AG09319 (cell line): ENCODE measurements around the gene ARHGAP23.

Experiments
- DNase-seq: peaks from one replicate; pipeline ENCODE4 v3.0.0-alpha.2; 2010; ENCODE audit warnings: low read depth; ENCODE audit errors: extremely low read depth
- TF ChIP-seq, protein P1 (sequence below): IDR thresholded peaks from 2 replicates; pipeline ENCODE4 v1.5.1; 2011; ENCODE audit warnings: low read depth, mild to moderate bottlenecking, inconsistent platforms, low read length, moderate library complexity

Gene ARHGAP23

DNA sequence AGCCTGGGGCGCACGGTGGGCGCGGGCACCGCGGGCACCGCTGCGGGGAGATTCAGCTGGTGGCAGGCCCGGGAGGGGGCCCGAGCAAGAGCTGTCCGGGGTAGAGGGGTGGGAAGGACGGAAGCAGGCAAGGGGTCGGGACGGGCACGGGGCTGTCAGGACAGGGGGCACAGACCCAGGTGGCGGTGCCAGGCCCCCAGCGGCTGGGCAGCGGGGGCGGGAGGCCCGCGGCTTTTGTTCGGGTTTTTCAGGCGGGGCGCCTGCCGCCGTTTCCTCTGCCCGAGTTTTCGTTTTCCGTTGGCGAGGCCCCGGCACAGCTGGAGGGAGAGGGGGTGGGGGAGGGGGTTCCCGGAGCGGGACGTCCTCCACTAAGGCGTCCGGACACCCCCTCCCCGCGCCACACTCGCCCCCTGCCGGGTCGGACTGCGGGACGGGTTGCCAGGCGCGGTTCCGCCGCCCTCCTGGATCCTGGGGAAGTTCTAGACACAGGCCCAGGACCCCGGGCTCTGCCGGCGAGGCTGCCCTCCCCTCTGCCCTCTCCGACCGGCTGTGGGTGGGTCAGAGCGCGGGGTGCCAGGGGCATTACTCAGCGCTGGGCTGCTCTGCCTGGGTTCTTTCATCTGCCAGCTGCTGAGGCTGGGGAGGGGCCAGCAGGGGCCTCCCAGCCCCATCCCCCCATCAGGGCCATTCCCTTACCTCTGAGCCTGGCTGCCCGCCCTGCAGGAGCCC lies 543 bp downstream of the ARHGAP23 start:
- DNase-seq, result no peak
- TF ChIP-seq, protein P1, sequence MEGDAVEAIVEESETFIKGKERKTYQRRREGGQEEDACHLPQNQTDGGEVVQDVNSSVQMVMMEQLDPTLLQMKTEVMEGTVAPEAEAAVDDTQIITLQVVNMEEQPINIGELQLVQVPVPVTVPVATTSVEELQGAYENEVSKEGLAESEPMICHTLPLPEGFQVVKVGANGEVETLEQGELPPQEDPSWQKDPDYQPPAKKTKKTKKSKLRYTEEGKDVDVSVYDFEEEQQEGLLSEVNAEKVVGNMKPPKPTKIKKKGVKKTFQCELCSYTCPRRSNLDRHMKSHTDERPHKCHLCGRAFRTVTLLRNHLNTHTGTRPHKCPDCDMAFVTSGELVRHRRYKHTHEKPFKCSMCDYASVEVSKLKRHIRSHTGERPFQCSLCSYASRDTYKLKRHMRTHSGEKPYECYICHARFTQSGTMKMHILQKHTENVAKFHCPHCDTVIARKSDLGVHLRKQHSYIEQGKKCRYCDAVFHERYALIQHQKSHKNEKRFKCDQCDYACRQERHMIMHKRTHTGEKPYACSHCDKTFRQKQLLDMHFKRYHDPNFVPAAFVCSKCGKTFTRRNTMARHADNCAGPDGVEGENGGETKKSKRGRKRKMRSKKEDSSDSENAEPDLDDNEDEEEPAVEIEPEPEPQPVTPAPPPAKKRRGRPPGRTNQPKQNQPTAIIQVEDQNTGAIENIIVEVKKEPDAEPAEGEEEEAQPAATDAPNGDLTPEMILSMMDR, result no peak; the same call in 1 of the 2 replicates

DNA sequence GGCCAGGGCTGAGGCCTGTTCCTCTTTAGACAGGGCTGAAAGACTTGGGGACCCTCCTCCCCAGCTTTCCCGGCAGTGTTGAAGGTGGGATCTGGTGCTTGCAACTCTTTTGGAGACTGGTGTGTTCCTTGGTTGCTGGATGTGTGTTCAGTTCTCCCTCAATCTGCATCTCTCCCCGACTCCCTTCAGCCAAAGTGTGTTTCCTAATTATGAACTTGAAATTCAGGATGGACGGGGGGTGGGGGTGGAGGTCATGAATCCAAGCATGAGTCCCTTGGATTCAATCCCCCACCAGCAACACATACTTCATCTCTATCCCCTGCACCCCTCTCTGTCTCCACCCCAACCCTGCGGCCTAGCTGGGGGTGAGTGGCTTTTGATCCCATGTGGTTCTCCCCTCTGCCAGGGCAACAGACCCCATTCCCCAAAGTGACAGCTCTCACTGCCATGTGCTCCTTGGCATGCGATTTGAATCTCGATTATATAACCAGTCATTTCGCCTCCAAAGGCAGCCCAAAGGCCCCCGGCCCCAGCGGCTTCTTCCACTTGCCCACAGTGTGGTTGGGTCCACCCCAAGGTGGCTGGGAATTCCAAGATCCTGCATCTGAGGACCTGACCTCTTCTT lies 1.3 kb downstream of the ARHGAP23 start:
- no peak for DNase-seq
- TF ChIP-seq, protein P1, result no peak

DNA sequence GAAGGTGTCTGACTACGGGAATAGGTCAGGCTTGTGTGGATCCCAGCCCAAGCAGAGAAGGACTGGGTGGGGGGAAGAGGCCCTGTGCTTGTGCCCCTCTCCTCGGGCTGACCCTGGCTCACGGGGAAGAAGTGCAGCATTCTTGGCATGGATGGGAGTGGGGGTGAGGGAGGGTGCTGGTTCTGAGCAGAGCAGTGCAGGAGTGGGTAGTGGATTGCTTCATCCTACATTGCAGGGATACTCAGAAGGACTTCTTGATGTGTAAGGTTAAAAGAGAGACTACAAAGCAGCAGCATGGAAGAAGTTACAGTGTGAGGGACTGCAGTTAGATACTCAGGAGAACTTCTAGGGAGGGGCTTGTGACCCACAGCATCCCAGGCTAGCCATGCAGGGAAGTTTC lies 2.1 kb downstream of the ARHGAP23 start:
- DNase-seq, result no peak
- TF ChIP-seq, protein P1, result no peak

DNA sequence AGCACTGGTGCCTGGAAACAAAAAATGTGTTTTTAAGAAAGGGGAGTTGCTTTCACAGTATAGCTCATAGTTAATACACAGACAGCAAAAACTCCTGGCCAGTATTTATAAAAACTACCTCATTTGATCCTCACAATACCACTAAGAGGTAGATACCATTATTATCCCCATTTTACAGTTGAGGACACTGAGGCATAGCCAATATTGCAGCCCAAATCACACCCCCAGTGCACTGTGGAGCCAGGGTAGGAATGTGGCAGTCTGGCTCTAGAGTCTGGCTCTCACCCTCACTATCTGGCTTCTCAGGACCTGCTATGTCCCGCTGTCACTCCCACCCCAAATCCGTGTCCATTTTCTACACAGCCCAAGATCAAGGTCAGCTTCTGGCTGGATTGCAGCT lies 2.6 kb downstream of the ARHGAP23 start:
- no peak for DNase-seq
- TF ChIP-seq, protein P1, result no peak

DNA sequence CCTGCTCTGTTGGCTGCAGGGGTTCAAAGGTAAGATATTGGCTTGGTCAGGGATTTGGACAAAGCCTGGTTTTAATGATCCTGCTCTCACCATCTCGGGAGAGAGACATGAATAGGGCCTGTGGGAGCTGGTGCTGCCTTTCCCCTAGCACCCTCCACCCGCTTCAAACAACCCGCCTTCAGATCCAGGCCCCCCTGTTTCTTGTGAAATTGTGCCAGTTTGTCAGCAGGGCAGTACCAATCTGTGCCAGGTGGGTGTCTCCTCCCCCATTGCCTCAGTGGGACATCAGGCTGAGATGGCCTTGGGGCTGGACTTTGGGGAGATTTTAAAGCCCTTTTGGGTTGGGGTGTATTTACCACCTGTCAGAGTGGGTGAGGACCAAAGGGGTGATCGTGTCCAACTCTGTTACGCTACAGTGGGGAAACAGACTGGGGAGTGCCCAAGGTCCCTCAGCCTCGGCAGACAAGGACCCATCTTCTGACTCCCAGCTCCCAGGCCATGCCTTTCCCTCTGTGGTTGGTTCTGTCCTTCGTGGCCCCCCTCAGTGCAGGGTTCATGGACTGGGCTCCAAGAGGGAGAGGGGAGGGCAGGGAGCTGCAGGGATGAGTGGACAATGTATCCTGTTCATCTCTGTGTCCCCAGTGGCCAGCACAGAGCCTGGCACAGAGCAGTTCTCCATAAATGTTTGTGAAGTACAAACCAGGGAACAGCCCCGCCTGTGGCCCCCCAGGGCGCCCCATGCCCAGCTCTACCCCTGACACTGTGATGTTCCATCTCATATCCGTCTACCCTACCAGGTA lies 3.3 kb downstream of the ARHGAP23 start:
- TF ChIP-seq, protein P1, result no peak
- DNase-seq, result no peak

DNA sequence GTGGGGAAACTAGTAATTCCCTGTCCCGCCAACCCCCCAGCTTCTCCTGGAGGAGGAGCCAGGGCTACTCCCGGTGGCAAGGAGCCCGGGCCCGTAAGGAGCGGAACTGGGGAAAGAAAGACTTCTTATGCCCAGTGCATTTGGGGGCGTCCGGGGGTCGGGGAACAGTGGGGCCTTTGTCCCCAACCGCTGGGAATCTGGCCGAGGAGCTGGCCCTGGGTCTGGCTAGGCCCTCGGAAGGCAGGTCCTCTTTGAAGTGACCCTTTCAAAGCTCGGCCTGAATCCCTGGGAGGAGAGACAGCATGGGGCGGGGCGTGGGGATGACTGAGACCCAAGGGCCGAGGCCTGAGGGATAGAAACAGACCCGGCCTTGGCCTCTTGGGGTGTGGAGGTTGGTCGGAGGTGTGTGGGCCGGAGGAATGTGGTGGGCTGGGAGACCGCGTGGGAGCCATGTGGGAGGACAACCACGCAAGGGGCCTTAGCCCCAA lies 6.0 kb downstream of the ARHGAP23 start:
- no peak for DNase-seq
- TF ChIP-seq, protein P1, result no peak
